ENCODE data around the gene LENEP. TPM values are rescaled to one million over a fixed set of nuclear protein-coding genes. Genes with fewer than 3 reads are reported as not detected.

The LENEP gene
- total RNA-seq, 1 donor from 2014 or later, result not detected

- no peak for DNase-seq
- intact Hi-C loops (cut with DNase I), result no loop called here
These were observed 34.5 kb upstream of the LENEP start for GRCh38 chr1:154958681-154959425.

GRCh38 chr1:154959426-154959780, 34.0 kb upstream of the LENEP start:
- no peak for DNase-seq
- intact Hi-C loops (cut with DNase I), result no loop called here
- no peak for ATAC-seq (ENCODE audit: poor library complexity)

More at GRCh38 chr1:154958681-154959425, 34.5 kb upstream of the LENEP start:
- no peak for ATAC-seq (ENCODE audit: poor library complexity)

DNA sequence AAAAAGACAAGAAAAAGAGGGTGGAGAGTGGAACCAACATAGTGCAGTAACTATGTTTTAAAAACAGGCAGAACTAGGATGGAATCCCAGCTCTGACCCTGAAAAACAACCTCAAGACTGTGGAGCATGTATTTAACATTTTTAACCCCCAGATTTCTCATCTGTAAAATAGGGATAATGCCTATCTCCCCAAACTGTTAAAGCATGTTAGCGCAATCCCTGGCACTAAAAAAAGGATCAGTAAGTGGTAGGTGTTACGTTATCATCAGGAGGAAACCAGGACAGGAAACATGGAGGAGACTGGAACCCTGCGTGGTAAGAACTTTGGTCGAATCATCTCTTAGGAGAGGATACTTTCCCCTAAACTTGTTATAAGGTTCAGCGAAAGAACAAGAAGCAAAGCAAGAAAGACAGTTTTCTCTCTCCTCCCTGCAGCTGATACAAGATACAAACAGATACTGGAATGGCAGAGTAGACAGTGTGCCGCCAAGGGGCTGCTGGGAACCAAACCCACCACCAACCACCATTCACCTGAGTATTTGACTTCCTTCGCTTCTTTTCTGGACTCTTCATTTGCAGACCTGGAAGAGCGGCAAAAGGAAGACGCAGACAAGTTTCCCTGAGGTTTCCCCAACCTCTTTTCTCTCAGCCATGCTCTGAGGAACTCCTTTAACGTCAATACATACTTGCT, 32.8 kb upstream of the LENEP start:
- no peak for DNase-seq
- intact Hi-C loops (cut with DNase I), result loop anchor here (5.0 kb wide), 1 partner anchor 102 kb away; the partner anchor contains the start of gene EFNA4
- ATAC-seq (ENCODE audit: poor library complexity), result no peak

- intact Hi-C loops (cut with DNase I), result loop anchor here (5.0 kb wide), 1 partner anchor 101 kb away; the partner anchor contains the start of gene EFNA4
- DNase-seq, result peak; percentile 88
- ATAC-seq (ENCODE audit: poor library complexity), result peak; percentile 90
These were observed 31.9 kb upstream of the LENEP start, which contains the start of gene PYGO2 for GRCh38 chr1:154961207-154962155. Gene PYGO2, minus strand, starts transcription at chr1:154961782. Its CDS starts 206 bp downstream, at chr1:154961576.

- DNase-seq (no peak), ATAC-seq (ENCODE audit: poor library complexity) (peak; percentile 18)
- intact Hi-C loops (cut with DNase I), result loop anchor here (5.0 kb wide), 1 partner anchor 100 kb away; the partner anchor contains the start of gene EFNA4
These were observed 31.1 kb upstream of the LENEP start for GRCh38 chr1:154962156-154962749.

DNA sequence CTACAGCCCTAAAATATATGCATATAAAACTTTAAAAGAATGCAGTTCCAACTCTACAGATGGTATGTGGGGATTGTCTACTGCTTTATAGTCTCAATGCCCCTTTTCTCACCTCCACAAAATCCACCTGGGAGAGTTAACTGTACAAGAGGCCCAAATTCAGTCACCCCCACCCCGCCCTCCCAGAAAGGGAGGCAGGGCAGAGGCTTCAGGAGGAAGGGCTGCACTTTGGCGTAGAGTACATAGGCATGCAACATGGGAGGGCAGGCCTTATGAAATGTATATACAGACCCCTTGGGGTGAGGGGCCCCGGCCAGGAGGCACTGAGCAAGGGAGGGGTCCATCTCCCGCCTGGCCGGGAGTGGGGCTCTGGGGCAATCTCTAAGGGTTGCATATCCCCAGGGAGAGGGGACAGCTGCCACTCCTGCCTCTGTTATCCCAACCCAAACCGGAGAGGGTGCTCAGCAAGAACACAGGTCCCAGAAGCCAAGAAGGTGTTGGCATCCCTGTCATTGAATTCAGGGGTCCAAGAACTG, 30.5 kb upstream of the LENEP start:
- no peak for DNase-seq
- intact Hi-C loops (cut with DNase I), result loop anchor here (5.0 kb wide), 1 partner anchor 99 kb away; the partner anchor contains the start of gene EFNA4
- ATAC-seq (ENCODE audit: poor library complexity), result no peak

DNA sequence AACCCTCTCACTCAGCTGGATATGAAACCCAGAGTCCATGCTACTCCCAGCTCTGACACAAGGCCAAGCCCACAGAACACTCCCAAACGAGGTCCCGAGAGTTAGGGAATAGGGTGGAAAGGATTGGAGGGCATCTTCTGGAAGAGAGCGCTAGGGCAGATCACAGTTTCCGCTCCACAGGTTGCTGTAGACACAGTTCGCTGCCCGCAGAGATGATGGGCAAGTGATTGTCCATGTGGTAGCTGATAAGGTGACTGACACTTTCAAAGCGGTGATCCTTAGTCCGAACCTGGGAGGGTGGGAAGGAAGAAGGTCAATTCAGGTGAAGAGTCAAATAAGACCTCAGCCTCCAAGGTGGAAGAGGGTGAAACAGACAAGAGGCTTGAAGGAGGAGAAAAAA, 29.7 kb upstream of the LENEP start:
- ATAC-seq (ENCODE audit: poor library complexity), result no peak
- no peak for DNase-seq
- intact Hi-C loops (cut with DNase I), result loop anchor here (5.0 kb wide), 1 partner anchor 99 kb away; the partner anchor contains the start of gene EFNA4

DNA sequence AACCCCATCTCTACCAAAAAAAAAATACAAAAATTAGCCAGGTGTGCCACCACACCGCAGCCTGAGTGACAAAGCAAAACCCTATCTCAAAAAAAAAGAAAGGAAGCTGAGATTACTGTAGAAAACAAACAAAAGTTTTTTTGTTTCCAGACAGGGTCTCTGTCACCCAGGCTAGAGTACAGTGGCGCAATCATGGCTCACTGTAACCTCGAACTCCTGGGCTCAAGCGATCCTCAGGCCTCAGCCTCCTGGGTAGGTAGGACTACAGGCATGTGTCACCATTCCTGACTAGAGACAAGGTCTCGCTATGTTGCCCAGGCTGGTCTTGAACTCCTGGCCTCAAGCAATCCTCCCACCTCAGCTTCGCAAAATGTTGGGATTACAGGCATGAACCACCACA, 29.0 kb upstream of the LENEP start:
- ATAC-seq (ENCODE audit: poor library complexity) (no peak), DNase-seq (no peak)
- intact Hi-C loops (cut with DNase I), result loop anchor here (5.0 kb wide), 1 partner anchor 98 kb away; the partner anchor contains the start of gene EFNA4

DNA sequence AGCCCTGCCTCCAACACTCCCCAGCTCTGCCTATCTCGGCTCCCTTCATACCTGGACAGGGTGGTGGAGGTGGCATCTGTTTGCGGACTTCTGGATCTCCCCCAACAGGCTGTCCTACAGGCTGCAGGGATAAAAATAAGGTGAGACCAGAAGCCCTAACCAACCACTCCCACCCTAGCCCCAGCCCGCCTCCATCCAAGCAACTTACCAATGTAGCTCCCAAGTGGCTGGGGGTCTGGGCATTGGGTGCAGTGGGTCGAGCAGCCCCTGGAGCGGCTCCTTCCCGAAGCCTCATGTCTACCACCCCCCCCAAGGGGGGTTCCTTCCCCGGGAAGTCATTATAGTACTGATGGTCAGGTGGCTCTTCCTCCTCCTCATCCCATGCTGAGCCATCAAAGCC, 27.3 kb upstream of the LENEP start:
- intact Hi-C loops (cut with DNase I), result no loop called here
- no peak for DNase-seq
- no peak for ATAC-seq (ENCODE audit: poor library complexity)

DNA sequence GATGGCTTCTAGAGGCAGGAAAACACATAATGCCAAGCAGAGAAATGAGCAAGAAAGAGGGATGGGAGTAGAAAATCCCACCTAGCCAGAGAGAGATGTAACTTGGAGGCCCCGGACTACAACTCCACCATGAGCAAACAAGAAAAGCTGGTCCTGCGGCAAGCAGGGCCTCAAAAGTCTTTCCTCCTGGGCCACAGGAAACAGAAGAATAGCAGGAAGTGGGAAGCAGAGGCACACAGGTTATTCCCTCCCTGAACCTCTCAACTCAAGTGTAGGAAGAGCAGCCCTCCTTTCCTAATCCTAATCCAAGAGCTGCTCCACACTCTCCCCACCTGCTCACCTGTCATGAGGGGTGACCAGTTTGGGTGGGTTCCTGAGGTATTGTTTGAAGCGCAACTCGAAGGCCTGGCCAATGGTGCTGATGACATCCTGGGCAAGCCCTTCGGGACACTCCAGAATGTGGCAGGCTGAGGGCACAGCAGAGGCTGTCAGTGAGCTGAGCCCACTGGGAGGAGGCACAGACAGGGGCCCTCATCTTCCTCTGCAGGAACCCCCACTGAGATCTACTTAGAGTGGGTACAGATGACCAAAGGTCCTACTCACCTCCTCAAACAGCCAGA, 25.9 kb upstream of the LENEP start:
- ATAC-seq (ENCODE audit: poor library complexity) (no peak), DNase-seq (no peak)
- intact Hi-C loops (cut with DNase I), result no loop called here

GRCh38 chr1:154968731-154969130, 24.7 kb upstream of the LENEP start:
- no peak for DNase-seq
- intact Hi-C loops (cut with DNase I), result no loop called here
- ATAC-seq (ENCODE audit: poor library complexity), result no peak

- no peak for DNase-seq
- ATAC-seq (ENCODE audit: poor library complexity), result no peak
- intact Hi-C loops (cut with DNase I), result no loop called here
These were observed 24.1 kb upstream of the LENEP start for GRCh38 chr1:154969246-154969645.

DNA sequence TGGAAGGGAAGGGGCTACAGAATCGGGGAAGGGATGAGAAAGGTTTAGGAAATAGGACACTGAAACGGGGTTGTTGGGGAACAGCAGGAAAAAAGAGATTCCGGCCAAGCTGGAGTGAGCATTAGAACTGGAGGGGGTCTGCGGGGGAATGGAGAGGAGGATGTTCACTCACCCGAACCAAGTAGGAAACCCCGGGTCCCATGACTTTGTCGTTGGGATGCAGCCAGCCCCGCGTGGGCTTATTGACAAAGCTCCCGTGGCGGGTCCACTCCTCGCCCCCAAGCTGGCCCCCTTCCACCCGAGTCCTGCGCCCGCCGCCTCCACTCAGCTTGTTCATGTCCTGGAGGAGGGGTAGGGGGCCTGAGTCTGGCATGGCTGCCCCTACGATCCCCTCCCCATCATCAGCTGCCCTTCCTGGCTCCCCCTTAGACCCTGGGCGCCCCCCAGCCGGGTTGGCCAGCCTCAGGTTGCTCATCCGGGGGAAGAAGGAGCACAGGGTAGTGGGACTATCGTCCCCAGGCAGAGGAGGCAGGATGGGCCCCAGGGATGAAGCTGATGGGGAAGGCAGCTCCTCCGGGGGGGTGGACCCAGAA, 23.4 kb upstream of the LENEP start:
- ATAC-seq (ENCODE audit: poor library complexity), result no peak
- intact Hi-C loops (cut with DNase I), result loop anchor here (5.0 kb wide), 1 partner anchor 47 kb away; no protein-coding TSS in a partner anchor
- no peak for DNase-seq

- intact Hi-C loops (cut with DNase I), result loop anchor here (5.0 kb wide), 1 partner anchor 47 kb away; no protein-coding TSS in a partner anchor
These were observed 22.6 kb upstream of the LENEP start, which contains the start of gene SHC1 for GRCh38 chr1:154970631-154971340. Gene SHC1, minus strand, starts transcription at chr1:154970747. Its CDS starts 221 bp downstream, at chr1:154970526.

DNA sequence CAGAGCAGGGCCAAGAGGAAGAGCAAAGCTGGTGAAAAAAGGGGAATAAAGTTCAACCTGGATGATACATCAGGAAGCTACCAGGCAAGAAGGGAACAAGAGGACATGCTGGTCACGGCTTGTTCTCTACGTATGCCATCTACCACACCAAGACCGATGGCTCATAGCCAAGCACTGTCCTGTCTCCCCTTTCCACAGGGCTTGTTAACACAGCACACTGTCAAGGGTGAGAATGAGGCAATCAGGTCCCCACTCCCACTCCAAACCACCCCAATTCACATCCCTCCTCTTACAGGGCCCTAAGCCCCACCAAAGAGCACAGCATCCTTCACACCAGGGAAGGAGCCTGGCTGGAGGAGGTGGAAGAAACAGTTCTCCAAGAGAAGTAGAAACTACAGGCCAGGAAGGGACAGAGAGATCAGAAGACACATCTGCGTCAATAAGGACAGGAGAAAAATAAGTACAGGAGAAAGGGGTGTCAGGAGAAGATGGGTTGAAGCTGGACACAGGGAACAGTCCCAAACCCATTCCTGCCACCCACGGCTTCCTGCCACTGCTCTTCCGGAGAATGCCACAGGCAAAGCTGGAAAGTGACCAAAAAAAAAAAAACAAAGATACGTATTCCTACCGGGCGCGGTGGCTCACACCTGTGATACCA, 21.9 kb upstream of the LENEP start:
- DNase-seq (no peak), ATAC-seq (ENCODE audit: poor library complexity) (no peak)
- intact Hi-C loops (cut with DNase I), result loop anchor here (5.0 kb wide), 1 partner anchor 46 kb away; no protein-coding TSS in a partner anchor

More at GRCh38 chr1:154970631-154971340, 22.6 kb upstream of the LENEP start, which contains the start of gene SHC1:
- DNase-seq (peak; percentile 96), ATAC-seq (ENCODE audit: poor library complexity) (peak; percentile 55)

DNA sequence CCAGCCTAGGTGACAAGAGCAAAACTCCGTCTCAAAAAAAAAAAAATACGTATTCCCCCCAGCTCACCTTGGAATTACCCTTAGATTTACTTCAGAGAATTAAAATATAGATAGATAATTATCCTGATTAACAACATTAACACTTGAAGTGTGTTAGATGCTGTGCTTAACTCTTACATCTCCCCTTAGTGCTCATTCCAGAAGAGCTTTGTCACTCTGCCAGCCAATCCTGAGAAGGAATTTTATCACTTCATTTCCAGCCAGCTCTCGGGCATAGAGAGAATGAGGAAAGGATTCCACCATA, 21.2 kb upstream of the LENEP start:
- DNase-seq (no peak), ATAC-seq (ENCODE audit: poor library complexity) (no peak)
- intact Hi-C loops (cut with DNase I), result loop anchor here (5.0 kb wide), 1 partner anchor 45 kb away; no protein-coding TSS in a partner anchor

Measured in Right ventricle myocardium superior (tissue), 1 donor.